HFFc6 (cell line): Measurements from ENCODE around the gene SPATA20. TPM values are rescaled to one million over a fixed set of nuclear protein-coding genes. Genes with fewer than 3 reads are reported as not detected.
A peak's percentile ranks its signal among the peaks of the same experiment; 100 is the strongest.

Experiments used
- DNase-seq: peaks from one replicate; pipeline ENCODE4 v3.0.0-alpha.2; 2018
- H3K27ac Mint-ChIP-seq: 2 replicates; pipeline ENCODE4 v1.8.0; 2020; ENCODE audit warnings: mild to moderate bottlenecking, mixed read lengths
- H3K27me3 Mint-ChIP-seq: 2 replicates; pipeline ENCODE4 v1.8.0; 2021; ENCODE audit warnings: mild to moderate bottlenecking, moderate library complexity, mixed read lengths; ENCODE audit not compliant: insufficient read depth
- H3K36me3 Mint-ChIP-seq: 2 replicates; pipeline ENCODE4 v1.8.0; 2021; ENCODE audit warnings: low read depth, mixed read lengths
- H3K4me1 Mint-ChIP-seq: 2 replicates; pipeline ENCODE4 v1.8.0; 2020; ENCODE audit warnings: low read depth, mixed read lengths
- H3K4me3 Mint-ChIP-seq: 2 replicates; pipeline ENCODE4 v1.8.0; 2020; ENCODE audit warnings: mild to moderate bottlenecking, moderate library complexity, mixed read lengths
- H3K9me3 Mint-ChIP-seq: 2 replicates; pipeline ENCODE4 v1.8.0; 2020; ENCODE audit warnings: mild to moderate bottlenecking, mixed read lengths
- CTCF ChIP-seq: fragments of 200-600 bp; sonication (generic); IDR thresholded peaks from 2 replicates; pipeline ENCODE4 v1.5.0; 2021; ENCODE audit warnings: antibody characterized with exemption, mild to moderate bottlenecking
- total RNA-seq, 6 experiments: library from RNA; stranded (reverse); fragmentation: NEBNext Ultra II Directional; extraction: Animal tissue kit (Norgen Biotek cat#: 25700); gene quantifications; 2 replicates in 1 of 6; 3 replicates in 5 of 6; pipeline ENCODE4 v1.2.3, GENCODE V29; 2021

Gene SPATA20
- total RNA-seq, 6 experiments from 2014 or later = 53.4 to 71.2 (median 62.6) TPM

GRCh38 chr17:50558091-50558490 is 11.1 kb downstream of the SPATA20 start:
- Mint-ChIP-seq H3K36me3 (no peaks in the 10 kb centered on the region), H3K27me3 (peaks cover 29% of the 10 kb centered on the region), H3K4me1 (peaks cover 6% of the 10 kb centered on the region; the same call in 1 of the 2 replicates), H3K27ac (no peak overlapping the region), H3K4me3 (no peak overlapping the region), H3K9me3 (no peaks in the 10 kb centered on the region)
- no peak for TF ChIP-seq CTCF
- DNase-seq = no peak

- H3K36me3 Mint-ChIP-seq = no peaks in the 10 kb centered on the region
- DNase-seq = no peak
- peaks cover 30% of the 10 kb centered on the region for H3K27me3 Mint-ChIP-seq
- peaks cover 6% of the 10 kb centered on the region; the same call in 1 of the 2 replicates for H3K4me1 Mint-ChIP-seq
- H3K4me3 Mint-ChIP-seq = no peak overlapping the region
- TF ChIP-seq CTCF = peak; percentile 31; the same call in 1 of the 2 replicates
- H3K9me3 Mint-ChIP-seq = no peaks in the 10 kb centered on the region
- no peak overlapping the region for H3K27ac Mint-ChIP-seq
These were observed 11.6 kb downstream of the SPATA20 start for GRCh38 chr17:50558581-50558940.

- Mint-ChIP-seq H3K27ac (no peak overlapping the region), H3K36me3 (no peaks in the 10 kb centered on the region), H3K4me1 (peaks cover 11% of the 10 kb centered on the region), H3K4me3 (peak overlapping the region; percentile 49; the same call in 1 of the 2 replicates), H3K9me3 (no peaks in the 10 kb centered on the region), H3K27me3 (peaks cover 30% of the 10 kb centered on the region)
- no peak for TF ChIP-seq CTCF
- DNase-seq = no peak
These were observed 12.1 kb downstream of the SPATA20 start for GRCh38 chr17:50558941-50559614.

GRCh38 chr17:50559674-50560184 is 12.8 kb downstream of the SPATA20 start:
- H3K27me3 Mint-ChIP-seq = peaks cover 30% of the 10 kb centered on the region
- H3K4me3 Mint-ChIP-seq = peak overlapping the region; percentile 76
- DNase-seq = no peak
- no peaks in the 10 kb centered on the region for H3K9me3 Mint-ChIP-seq
- no peak overlapping the region for H3K27ac Mint-ChIP-seq
- TF ChIP-seq CTCF = no peak
- H3K4me1 Mint-ChIP-seq = peaks cover 18% of the 10 kb centered on the region
- no peaks in the 10 kb centered on the region for H3K36me3 Mint-ChIP-seq

- Mint-ChIP-seq H3K4me1 (peaks cover 24% of the 10 kb centered on the region), H3K36me3 (no peaks in the 10 kb centered on the region), H3K4me3 (peak within 1 kb of the TSS; percentile 76), H3K27me3 (peaks cover 30% of the 10 kb centered on the region), H3K9me3 (no peaks in the 10 kb centered on the region), H3K27ac (no peak within 1 kb of the TSS)
- peak; percentile 68 for DNase-seq
- no peak for TF ChIP-seq CTCF
These were observed 13.3 kb downstream of the SPATA20 start, which contains the start of gene CACNA1G for GRCh38 chr17:50560185-50560824. Gene CACNA1G, plus strand, starts transcription at chr17:50560715. Its CDS starts 745 bp downstream, at chr17:50561460.
